Measurements from ENCODE around the gene USP7.
"Not testable (repeated sequence)": the region's sequence is repeated elsewhere in the genome, so short reads cannot be mapped to it uniquely, and the experiment has no call there.

USP7 gene

DNA sequence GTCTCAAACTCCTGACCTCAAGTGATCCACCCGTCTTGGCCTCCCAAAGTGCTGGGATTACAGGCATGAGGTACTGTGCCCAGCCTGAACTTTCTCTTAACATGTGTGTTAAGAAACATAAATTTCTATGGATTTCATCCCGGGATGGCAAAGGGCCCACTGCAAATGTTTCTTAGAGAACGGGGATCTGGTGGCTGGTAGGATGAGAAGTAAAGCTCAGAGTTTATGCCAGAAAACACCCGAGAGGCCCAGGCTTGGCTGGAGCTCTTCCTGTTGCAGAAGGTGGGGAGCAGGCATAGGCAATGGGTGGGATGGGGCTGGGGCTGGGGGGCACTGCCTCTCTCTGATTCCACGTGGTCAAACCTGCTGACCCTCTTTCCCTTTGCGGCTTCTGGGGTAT lies 89.3 kb downstream of the USP7 start:
- no peak for DNase-seq

DNA sequence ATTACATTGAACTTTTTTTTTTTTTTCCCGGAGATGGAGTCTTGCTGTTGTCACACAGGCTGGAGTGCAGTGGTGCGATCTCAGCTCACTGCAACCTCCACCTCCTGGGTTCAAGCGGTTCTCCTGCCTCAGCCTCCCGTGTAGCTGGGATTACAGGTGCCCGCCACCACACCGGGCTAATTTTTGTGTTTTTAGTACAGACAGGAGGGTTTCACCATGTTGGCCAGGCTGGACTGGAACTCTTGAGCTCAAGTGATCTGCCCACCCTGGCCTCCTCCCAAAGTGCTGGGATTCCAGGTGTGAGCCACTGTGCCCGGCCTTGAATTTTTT lies 89.9 kb downstream of the USP7 start:
- not testable (repeated sequence) for DNase-seq

DNA sequence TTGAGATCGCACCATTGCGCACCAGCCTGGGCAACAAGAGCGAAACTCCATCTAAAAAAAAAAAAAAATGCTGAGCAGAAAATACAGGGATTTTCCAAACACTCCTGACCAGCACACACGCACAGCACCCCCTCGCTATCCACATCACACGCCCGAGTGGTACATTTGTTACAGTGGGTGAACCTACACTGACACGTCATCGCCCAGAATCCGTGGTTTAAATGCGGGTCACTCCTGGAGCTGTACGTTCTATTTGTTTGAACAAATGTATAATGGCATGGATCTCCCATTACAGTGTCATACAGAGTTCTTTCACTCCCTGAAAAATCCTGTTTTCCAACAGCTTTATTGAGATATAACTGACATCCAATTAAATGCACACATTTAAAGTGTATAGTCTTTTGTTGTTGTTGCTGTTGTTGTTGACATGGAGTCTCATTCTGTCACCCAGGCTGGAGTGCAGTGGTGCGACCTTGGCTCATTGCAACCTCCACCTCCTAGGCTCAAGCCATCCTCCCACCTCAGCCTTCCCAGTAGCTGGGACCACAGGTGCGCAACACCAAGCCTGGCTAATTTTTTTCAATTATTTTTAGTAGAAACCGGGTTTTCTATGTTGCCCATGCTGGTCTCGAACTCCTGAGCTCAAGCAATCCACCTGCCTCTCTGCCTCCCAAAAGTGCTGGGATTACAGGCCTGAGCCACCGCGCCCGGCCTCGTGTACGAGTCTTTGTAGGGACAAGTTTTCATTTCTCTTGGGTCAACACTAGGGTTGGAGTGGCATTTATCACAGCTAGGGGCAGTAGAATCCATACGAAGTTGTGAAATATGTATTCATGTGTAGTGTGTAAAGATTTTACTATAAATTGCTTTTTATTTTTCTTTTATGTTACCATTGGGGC lies 90.5 kb downstream of the USP7 start:
- no peak for DNase-seq

DNA sequence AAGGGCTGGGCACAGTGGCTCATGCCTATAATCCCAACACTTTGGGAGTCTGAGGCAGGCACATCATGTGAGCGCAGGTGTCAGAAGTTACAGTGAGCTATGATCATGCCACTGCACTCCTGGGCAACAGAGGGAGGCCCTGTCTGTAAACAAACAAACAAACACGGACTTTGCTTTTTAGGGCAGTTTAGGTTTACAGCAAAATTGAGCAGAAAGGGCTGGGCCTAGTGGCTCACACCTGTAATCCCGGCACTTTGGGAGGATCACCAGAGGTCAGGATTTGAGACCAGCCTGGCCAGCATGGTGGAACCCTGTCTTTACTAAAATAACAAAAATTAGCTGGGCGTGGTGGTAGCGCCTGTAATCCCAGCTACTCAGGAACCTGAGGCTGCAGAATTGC lies 91.6 kb downstream of the USP7 start:
- no peak for DNase-seq

DNA sequence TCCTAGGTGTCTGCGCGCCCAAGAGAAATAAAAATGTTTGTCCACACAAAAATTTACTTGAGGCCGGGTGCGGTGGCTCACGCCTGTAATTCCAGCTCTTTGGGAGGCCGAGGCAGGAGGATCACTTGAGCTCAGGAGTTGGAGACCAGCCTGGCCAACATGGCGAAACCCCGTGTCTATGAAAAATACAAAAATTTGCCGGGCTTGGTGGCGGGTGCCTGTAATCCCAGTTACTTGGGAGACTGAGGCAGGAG lies 93.8 kb downstream of the USP7 start:
- not testable (repeated sequence) for DNase-seq

DNA sequence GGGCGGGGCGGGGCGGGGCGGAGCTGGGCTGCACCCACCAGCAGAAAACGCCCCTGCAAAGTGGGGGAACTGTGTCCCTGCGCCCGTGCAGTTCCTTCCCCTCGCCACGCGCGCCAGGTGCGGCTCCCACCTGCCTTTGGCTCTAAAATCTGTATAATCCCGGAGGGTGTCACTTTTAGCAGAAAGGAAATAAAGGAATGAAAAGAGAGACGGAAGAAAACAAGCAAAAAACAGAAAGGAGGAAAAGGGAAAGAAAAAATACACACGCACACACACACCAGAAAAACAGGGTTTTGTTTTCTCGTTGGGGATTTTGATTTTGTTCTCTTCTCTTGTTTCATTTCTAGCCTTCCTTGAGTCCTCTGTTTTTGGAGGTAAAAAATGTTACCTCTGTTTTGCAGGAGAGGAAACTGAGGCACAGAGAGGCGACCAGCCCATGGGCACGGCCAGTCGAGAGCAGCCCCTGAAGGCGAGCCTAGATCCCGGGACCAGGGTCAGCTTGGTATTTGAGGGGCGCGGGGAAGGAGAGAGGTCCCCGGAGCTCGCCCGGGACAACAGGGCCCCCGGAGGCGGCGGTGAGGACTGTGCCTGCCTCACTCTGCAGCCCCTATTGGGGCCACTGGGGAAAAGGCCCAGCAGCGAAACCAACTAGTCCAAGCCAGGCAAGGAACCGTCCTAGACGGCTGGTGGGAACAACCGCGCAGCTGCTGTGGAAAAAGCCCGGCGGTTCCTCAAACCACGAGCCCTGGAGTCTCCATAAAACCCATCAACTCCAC lies 94.3 kb downstream of the USP7 start:
- no peak for DNase-seq

DNA sequence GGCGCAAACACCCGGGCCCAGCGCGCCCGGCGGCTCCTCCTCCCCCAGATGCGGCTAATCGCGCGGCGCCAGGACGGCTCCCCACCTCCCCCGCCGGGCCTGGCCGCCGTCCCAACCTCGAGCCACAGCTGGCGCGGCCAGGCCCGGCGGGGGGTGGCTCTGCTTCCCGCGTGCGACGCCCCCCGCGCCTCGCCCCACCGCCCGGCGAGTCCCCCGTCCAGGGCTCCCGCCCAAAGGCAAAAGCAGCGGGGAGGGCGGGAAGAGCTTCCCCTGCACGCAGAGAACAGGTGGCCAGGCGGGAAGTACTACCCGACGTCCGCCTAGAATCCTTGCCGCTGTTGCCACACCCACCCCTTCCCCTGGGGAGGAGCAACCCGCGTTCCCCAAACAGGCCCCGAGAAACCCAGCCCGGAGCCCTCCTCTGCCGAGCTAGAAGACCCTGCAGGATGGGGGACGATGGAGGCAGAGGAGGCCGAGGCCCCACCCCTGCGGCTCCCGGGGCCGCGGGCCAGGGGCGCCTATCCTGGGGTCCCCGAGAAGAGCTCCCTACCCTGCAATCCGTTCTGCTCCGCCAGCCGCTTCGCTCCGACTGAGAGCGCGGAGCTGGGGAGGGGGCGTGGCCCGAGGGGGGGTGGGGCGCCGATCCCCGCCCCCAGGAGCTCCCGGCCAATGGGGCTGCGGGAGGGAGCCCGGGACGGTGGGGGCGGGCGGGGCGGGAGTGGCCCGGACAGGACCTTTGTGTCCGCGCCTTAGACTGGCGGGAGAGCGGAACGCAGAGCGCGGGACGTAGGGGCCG lies 95.1 kb downstream of the USP7 start, which contains the start of gene CARHSP1:
TSS of gene CARHSP1 (minus strand) at position 591 of the 796 bp plus-strand sequence. CDS start 9,678 bp downstream, outside the sequence.
- DNase-seq = peak; percentile 93

DNA sequence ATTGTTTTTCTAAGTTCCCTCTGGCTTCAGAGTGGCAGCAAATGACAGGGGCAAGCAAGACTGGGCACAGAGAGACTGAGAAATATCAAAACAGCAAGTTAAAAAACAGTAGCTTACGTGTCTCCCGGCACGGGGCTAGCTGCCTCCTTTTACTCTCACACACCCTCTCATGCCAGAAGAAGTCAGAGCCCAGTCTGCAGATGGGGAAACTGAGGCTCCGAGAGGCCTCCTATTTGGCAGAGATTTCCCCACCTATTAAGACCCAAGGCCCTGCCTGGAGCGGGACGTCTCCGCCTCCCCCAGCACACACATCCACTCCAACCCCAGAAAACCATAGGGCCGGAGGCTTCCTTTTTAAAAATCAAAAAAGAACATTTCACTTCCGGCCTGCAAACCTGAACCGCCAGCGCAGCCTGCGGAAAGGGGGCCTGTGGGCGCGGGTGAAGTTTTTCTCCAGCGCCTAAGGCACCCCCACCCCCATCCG lies 95.7 kb downstream of the USP7 start:
- no peak for DNase-seq

DNA sequence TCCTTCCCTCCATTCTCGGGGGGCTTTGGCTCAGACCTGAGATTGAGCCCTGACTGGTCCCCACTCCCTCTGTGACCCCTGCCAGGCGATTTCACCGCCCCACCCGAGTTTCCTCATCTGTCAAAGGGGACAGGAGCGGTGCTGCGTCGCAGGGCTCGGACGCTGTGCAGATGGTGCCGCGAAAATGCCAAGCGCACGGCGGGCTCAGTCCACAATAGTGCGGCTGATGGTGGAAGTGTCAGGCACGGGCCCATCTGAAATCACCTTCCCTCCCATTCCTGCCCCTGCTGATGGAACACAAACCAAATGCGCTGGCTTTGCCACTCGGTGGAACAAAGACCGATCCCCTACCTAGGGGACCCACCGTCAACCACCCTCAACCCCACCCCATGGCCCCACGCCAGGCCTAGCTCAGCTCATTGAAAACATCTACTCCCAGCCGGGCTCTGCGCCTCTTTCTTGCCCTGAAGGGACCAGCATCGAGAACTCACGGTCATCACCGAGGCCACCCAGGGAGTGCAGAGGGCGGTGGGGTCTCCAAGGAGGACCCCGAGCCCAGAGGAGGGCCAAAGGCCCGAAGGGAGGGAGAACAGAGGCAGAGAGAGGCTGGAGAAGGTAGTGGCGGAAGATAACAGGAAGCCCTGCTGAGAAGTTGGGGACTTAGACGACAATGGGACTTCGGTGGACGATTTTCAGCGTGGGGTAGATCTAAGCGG lies 96.3 kb downstream of the USP7 start:
- peak; percentile 68 for DNase-seq

DNA sequence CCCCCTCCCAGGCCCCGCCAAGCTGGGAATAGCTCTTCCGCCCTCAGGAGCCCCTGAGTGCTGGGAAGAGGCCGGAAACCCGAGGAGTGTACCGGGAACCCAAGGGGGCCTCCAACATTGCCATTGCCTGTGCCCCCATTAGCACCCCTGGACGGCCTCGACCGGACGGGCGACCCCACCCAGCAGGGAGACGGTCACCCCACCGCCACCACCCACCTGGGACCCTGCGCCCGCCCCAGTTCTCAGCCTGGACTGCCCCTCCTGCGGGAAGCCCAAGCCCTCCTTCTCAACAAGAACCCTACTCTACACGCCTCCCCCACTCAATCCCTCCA lies 96.9 kb downstream of the USP7 start:
- DNase-seq = no peak

DNA sequence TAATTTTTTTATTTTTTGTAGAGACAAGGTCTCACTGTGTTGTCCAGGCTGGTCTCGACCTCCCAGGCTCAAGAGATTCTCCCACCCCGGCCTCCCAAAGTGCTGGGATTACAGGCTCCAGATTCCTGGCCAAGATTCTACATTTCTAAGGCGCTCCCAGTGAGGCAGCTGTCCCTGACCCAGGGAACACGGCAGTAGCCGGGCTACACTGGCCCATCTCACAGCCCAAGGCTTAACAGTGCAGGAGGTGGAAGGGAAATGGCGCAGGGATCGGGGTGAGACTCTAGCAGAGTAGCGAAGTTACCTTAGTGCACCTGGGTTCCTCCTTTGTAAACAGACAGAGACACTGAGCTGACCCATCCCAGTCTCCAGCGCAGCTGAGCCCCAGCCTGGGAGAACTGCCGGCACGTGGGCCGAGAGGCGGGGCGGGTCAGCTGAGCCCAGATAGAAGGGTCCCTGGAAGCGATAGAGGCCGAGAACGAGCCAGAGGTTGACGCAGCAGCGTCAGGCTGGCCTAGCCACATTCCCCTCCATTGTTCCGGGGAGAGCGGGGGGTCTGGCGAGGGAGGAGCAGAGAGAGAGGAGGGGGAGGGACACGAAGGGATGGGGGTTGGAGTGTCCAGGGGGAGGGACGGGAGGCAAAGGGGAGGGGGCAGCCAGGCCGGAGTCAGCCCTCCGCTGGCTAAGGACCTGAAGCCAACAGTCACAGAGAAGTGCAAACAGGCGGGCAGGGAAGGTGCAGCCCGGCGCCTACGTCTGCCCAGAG lies 97.4 kb downstream of the USP7 start:
- no peak for DNase-seq

DNA sequence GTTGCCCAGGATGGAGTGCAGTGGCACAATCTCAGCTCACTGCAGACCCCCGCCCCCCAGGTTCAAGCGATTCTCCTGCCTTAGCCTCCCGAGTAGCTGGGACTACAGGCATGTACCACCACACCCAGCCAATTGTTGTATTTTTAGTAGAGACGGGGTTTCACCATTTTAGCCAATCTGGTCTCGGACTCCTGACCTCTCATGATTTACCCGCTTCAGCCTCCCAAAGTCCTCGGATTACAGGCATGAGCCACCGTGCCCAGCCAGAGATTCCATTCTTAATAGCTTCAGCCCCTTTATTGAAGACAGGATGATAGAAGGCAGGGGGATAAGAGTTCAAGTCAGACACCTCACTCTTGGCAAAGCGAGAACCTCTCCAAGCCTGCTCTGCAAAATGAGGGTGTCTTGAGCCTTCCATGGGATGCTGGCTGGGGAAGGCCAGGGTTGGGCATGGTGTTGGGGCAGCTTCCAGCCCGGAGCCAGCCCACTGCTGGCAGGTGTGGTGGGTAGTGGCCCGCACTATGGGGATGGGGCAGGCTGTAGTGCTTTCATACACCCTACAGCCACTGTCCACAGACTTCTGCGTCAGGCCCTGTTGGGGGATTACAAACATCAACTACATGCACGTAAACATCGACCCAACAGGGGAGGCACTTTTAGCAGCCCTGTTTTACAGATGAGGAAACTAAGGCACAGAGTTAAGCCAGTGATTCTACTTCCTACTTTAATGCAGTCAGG lies 98.4 kb downstream of the USP7 start:
- DNase-seq = no peak

DNA sequence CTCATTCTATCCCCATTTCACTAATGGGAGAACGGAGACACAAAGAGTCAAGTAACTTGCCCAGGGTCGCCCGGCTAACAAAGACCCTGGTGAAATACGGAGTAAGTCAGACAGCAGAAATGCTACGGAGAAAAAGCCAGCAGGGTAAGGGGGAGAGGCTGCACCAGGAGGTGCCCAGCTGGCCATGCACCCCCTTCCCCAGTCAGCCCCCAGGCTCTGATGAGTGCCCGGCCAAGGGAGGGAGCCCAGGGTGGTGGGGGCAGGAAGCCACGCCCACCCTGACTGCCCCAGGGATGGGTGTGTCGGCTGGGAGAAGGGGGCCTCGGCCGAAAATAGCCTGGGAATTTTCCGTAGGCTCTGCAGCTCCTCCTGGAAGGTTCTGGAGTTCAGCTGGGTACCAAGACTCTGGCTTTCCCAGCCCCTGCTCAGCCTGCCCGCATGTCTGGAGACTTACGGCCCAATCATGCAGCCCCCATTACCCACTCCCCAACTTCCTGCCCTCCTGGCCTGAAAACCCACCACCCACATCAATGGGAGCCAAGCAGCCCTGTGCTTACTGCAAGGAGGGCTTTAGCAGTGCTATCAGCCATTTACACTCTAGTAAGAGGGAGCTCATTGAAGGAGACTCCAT lies 99.1 kb downstream of the USP7 start:
- DNase-seq = no peak

DNA sequence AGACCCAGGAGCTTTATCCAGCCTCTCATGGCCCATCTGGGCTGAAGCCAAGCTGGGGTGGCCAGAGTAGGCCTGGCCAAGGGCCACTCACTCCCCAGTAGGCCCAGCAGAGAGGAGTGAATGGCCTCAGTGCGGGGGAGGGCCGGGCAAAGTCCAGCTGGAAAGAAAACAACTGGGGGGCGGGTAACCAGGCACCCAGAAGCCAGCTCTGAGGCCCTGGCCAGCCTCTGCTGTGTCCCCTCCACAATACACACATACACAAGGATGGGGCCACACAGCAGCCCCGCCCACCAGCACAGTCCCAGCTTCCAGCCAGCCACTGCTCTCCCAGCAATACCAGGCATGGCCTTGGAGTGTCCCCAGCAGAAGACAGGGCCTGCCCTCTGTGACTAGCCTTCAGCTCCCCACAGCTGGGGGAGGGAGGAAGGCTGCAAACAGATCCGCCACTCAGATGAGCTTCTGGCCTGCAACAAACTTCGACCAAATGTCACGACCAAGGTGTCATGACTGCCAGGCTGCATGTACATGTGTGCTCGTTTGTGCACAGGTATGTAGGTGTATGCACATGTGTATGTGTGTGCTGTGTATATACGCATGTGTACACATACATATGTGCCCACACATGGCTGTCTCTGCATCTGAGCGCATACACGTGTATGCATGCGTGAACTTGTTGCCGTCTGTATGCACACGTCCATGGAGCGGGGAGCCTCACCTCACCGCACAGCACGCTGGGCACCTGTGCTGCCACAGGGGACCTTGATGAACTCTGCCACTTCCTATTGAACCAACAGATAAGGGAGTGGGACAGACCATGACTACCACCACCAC lies 99.9 kb downstream of the USP7 start:
- DNase-seq = no peak

DNA sequence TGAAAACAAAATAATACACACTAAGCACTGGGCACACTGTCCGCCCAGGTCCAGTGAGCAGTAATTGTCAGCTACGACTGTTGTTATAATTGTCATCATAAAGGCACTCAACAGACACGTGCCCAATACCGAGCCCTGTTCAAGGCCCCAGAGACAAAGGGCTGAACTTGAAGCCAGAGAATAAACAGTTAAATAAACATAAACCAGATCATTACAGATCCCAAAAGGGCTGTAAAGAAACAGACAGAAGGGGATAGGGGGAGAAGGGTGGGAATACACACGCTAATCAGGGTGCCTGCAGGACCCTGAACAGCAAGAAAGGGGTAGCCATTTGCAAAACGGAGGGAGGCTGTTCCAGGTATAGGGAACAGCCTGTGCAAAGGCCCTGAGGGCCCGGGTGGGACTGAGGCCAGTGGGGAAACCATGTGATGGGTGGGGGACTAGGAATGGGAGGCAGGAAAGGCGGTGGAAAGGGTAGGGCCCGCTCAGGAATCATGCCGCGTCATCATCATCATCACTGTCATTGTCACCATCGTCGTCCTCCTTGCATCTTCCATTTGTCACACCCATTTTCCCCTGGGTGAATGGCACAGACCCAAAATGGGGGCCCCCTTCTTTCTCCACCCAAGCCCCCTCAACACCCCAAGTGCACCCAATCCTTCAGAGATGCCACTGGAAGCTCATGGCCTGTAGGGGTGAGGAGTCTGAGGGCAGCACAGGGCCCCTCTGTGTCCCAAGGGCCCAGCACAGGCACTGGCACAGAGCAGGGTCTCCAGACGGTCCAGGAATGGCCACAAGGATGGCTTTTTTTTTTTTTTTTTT lies 101.2 kb downstream of the USP7 start:
- DNase-seq = no peak

DNA sequence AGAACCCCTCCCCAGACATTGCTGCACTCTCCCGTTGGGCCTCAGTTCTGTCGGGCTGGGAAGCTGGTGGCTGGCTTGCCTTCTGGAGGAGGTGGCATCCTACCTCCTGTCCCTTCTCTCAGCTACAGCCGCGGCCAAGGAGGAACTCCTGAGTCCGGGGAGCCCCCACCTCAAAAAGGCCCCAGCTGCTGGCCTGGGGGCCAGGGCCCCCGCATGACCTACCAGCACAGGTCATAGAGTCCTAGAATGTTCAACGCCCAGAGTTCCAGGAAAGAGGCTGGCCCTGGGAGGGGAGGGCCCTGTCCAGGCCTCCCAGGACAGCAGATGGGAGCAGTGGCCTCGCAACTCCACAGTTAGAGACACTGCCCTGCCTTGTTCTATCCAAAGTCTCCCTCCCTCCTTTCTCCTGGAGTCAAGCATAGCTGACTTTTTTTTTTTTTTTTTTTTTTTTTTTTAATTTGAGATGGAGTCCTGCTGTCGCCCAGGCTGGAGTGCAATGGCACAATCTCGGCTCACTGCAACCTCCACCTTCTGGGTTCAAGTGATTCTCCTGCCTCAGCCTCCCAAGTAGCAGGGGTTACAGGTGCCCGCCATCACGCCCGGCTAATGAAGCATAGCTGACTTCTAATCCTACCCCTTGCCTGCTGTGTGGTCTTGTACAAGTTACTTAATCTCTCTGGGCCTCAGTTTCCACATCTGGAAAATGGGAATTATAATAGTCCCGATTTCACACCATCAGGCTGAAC lies 102.0 kb downstream of the USP7 start:
- DNase-seq = no peak

DNA sequence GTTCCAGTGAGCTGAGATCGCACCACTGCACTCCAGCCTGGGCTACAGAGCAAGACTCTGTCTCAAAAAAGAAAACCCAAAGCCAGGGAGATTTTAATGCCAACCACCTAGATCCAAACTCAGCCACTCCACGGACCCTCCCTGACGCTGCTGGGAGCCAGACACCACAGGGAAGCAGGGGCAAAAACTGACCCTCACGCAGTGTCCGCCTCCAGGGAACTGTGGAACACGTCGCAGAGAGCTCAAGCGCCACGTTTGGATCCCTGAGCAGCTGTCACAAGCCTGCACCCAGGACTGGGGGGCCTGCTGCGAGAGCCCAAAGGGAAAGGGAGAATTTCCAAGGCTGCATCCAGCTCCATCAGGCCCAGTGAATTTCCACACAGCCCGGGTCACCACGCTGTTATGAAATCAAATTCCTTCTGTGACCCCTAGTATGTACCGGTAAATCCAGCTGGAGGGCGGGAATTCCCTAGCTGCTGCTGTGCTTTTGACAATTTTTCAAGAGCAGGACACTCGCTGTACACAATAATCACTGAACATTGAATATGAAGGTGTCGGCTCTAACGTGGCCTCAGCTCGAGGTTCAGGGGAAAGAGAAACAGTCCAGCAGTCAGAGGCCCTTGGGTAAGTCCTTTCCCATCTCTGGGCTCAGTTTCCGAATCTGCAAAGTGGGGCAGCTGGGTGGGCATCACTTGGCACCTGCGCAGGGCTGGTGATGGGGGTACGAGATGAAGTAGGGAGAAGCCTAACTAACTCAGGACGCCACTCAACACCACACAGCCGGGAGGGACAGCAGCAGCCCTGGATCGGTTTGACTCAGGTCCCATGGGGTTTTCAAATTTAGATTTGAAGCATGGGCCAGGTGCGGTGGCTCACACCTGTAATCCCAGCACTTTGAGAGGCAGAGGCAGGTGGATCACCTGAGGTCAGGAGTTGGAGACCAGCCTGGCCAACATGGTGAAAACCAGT lies 103.5 kb downstream of the USP7 start:
- no peak for DNase-seq

Measured in right forelimb (tissue), 1 donor.